ENCODE data around the gene SPATA6. TPM values are rescaled to one million over a fixed set of nuclear protein-coding genes. Genes with fewer than 3 reads are reported as not detected.
"Not testable (repeated sequence)": the region's sequence is repeated elsewhere in the genome, so short reads cannot be mapped to it uniquely, and the experiment has no call there.

SPATA6 gene
- 1 to 10 TPM; 4.5 to 6.2 TPM for total RNA-seq

GRCh38 chr1:48471691-48472576 lies at the start of gene SPATA6:
SPATA6 (minus strand) TSS chr1:48472204; CDS start chr1:48472008, 196 bp downstream.
- peak; percentile 97 for DNase-seq (ENCODE audit: low spot score)
- TF ChIP-seq, protein P1, sequence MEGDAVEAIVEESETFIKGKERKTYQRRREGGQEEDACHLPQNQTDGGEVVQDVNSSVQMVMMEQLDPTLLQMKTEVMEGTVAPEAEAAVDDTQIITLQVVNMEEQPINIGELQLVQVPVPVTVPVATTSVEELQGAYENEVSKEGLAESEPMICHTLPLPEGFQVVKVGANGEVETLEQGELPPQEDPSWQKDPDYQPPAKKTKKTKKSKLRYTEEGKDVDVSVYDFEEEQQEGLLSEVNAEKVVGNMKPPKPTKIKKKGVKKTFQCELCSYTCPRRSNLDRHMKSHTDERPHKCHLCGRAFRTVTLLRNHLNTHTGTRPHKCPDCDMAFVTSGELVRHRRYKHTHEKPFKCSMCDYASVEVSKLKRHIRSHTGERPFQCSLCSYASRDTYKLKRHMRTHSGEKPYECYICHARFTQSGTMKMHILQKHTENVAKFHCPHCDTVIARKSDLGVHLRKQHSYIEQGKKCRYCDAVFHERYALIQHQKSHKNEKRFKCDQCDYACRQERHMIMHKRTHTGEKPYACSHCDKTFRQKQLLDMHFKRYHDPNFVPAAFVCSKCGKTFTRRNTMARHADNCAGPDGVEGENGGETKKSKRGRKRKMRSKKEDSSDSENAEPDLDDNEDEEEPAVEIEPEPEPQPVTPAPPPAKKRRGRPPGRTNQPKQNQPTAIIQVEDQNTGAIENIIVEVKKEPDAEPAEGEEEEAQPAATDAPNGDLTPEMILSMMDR (IDR thresholded peaks at IDR 0.05), result no peak
- Histone ChIP-seq H3K27me3 (no peaks in the 10 kb centered on the region), H3K4me3 (peak within 1 kb of the TSS; percentile 89 to 91), H3K4me1 (peaks cover 0 to 31% of the 10 kb centered on the region in 2 donors), H3K9me3 (no peaks in the 10 kb centered on the region), H3K36me3 (no peaks in the 10 kb centered on the region), H3K27ac (peak within 1 kb of the TSS; percentile 91 to 94)

DNA sequence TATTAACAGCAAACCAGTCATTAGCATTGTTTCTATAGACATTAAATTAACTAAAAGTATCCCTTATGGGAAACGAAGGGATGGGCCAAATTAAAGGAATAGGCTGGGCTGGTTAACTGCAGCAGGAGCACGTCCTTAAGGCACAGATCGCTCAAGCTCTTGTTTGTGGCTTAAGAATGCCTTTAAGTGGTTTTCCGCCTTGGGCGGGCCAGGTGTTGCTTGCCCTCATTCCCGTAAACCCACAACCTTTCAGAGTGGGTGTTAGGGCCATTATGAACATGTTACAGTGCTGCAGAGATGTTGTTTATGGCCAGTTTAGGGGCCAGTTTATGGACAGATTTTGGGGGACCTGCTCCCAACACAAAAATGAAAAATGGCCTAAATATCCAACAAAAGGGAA lies 47.9 kb upstream of the SPATA6 start:
- not testable (repeated sequence) for H3K9me3 ChIP-seq; H3K27me3 ChIP-seq; H3K4me1 ChIP-seq; H3K4me3 ChIP-seq; H3K27ac ChIP-seq; H3K36me3 ChIP-seq; DNase-seq (ENCODE audit: low spot score)

DNA sequence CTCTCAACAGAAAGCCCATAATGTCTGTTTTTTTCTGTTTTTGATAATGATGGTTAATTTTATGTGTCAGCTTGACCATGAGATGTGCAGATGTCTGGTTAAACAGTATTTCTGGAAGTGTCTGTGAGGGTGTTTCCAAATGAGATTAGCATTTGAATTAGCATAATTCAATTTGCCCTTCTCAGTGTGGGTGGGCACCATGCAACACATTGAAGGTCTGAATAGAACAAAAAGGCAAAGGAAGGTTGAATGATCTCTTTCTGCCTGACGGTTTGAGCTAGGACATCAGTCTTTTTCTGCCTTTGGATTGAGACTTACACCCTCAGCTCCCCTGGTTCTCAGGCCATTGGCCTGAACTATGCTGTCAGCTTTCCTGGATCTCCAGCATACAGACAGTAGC lies 34.9 kb upstream of the SPATA6 start:
- H3K4me3 ChIP-seq, result no peak overlapping the region
- H3K36me3 ChIP-seq, result no peaks in the 10 kb centered on the region
- TF ChIP-seq, protein P1 (IDR thresholded peaks at IDR 0.05), result no peak
- H3K27ac ChIP-seq, result no peak overlapping the region
- DNase-seq (ENCODE audit: low spot score), result no peak
- no peaks in the 10 kb centered on the region for H3K4me1 ChIP-seq
- no peaks in the 10 kb centered on the region for H3K9me3 ChIP-seq
- no peaks in the 10 kb centered on the region for H3K27me3 ChIP-seq

- H3K27ac ChIP-seq, result no peak overlapping the region
- peaks cover 0 to 7% of the 10 kb centered on the region in 2 donors for H3K4me1 ChIP-seq
- H3K9me3 ChIP-seq, result no peaks in the 10 kb centered on the region
- no peak for DNase-seq (ENCODE audit: low spot score)
- no peaks in the 10 kb centered on the region for H3K27me3 ChIP-seq
- H3K4me3 ChIP-seq, result no peak overlapping the region
- TF ChIP-seq, protein P1 (IDR thresholded peaks at IDR 0.05), result no peak
- no peaks in the 10 kb centered on the region for H3K36me3 ChIP-seq
These were observed 28.8 kb upstream of the SPATA6 start for GRCh38 chr1:48500541-48501450.

- Histone ChIP-seq H3K4me1 (peaks cover 0 to 7% of the 10 kb centered on the region in 2 donors), H3K9me3 (no peaks in the 10 kb centered on the region), H3K27ac (no peak overlapping the region), H3K36me3 (no peaks in the 10 kb centered on the region), H3K4me3 (no peak overlapping the region), H3K27me3 (no peaks in the 10 kb centered on the region)
- TF ChIP-seq, protein P1 (IDR thresholded peaks at IDR 0.05), result no peak
- DNase-seq (ENCODE audit: low spot score), result no peak
These were observed 27.3 kb upstream of the SPATA6 start for GRCh38 chr1:48499211-48499735.
